NB4 (cell line): ENCODE data around the gene INPP5F.

ENCODE experiments used
- POLR2A ChIP-seq: IDR thresholded peaks from 2 replicates; pipeline ENCODE4 v1.6.1; 2011; ENCODE audit warnings: mild to moderate bottlenecking; ENCODE audit not compliant: insufficient read length; ENCODE audit errors: extremely low read depth
- TF ChIP-seq, protein P1 (sequence below): IDR thresholded peaks from one replicate; pipeline ENCODE4 v1.5.1; 2012; ENCODE audit warnings: low read depth, low read length

GRCh38 chr10:119705434-119705831 lies 20.4 kb upstream of the INPP5F start:
- TF ChIP-seq POLR2A: no peak
- TF ChIP-seq, protein P1, sequence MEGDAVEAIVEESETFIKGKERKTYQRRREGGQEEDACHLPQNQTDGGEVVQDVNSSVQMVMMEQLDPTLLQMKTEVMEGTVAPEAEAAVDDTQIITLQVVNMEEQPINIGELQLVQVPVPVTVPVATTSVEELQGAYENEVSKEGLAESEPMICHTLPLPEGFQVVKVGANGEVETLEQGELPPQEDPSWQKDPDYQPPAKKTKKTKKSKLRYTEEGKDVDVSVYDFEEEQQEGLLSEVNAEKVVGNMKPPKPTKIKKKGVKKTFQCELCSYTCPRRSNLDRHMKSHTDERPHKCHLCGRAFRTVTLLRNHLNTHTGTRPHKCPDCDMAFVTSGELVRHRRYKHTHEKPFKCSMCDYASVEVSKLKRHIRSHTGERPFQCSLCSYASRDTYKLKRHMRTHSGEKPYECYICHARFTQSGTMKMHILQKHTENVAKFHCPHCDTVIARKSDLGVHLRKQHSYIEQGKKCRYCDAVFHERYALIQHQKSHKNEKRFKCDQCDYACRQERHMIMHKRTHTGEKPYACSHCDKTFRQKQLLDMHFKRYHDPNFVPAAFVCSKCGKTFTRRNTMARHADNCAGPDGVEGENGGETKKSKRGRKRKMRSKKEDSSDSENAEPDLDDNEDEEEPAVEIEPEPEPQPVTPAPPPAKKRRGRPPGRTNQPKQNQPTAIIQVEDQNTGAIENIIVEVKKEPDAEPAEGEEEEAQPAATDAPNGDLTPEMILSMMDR: no peak
